CD14-positive monocyte (primary cell): ENCODE data around the gene OAT. TPM values are rescaled to one million over a fixed set of nuclear protein-coding genes. Genes with fewer than 3 reads are reported as not detected.
A peak's percentile ranks its signal among the peaks of the same experiment; 100 is the strongest.
"Not testable (repeated sequence)": the region's sequence is repeated elsewhere in the genome, so short reads cannot be mapped to it uniquely, and the experiment has no call there.

ENCODE experiments used
- DNase-seq, 3 donors: peaks; one replicate each; pipeline ENCODE4 v3.0.0-alpha.2; 2011 to 2022
- H2AFZ ChIP-seq: 2 replicates; pipeline ENCODE4 v1.6.0; 2012; ENCODE audit warnings: mild to moderate bottlenecking, low read depth, low read length, inconsistent platforms; ENCODE audit not compliant: insufficient read depth, poor library complexity, severe bottlenecking
- H3K27ac ChIP-seq, 2 donors: 1 replicate in 1 of 2; 2 replicates in 1 of 2; pipeline ENCODE4 v1.5.1; 2012 to 2013; ENCODE audit warnings: low read length in 2 of 2, control low read depth in 1 of 2, inconsistent platforms in 1 of 2, low read depth in 1 of 2, mild to moderate bottlenecking in 1 of 2
- H3K27me3 ChIP-seq, 2 donors: one replicate each; pipeline versions ENCODE4 v1.6.0 to v1.6.1; 2011 to 2013; ENCODE audit warnings: low read length in 2 of 2; ENCODE audit not compliant: control insufficient read depth in 2 of 2, insufficient read depth in 2 of 2
- H3K36me3 ChIP-seq, 2 donors: replicated peaks in 1 of 2; 1 replicate in 1 of 2; 2 replicates in 1 of 2; pipeline versions ENCODE4 v1.5.1 to v1.6.1; 2012 to 2013; ENCODE audit warnings: low read length in 2 of 2, control low read depth in 1 of 2, inconsistent platforms in 1 of 2, mild to moderate bottlenecking in 1 of 2; ENCODE audit not compliant: insufficient read depth in 2 of 2, control insufficient read depth in 1 of 2
- H3K4me1 ChIP-seq, 2 donors: 1 replicate in 1 of 2; 2 replicates in 1 of 2; pipeline versions ENCODE4 v1.5.1 to v1.6.1; 2012 to 2013; ENCODE audit warnings: low read length in 2 of 2, control low read depth in 1 of 2, inconsistent platforms in 1 of 2, mild to moderate bottlenecking in 1 of 2, moderate library complexity in 1 of 2; ENCODE audit not compliant: insufficient read depth in 2 of 2, control insufficient read depth in 1 of 2
- H3K4me2 ChIP-seq: replicated peaks from 2 replicates; pipeline ENCODE3; 2012; ENCODE audit warnings: low read length, moderate library complexity, mild to moderate bottlenecking; ENCODE audit not compliant: poor library complexity, severe bottlenecking; ENCODE audit errors: extremely low read depth
- H3K4me3 ChIP-seq, 3 experiments: fragments of 200-600 bp in 1 of 3; sonication (generic) in 1 of 3; replicated peaks in 1 of 3; 1 replicate in 2 of 3; 2 replicates in 1 of 3; pipeline ENCODE4 v1.5.1; 2011 to 2013; ENCODE audit warnings: low read length in 3 of 3, mild to moderate bottlenecking in 3 of 3, control low read depth in 2 of 3, low read depth in 2 of 3, inconsistent platforms in 1 of 3, moderate library complexity in 1 of 3
- H3K79me2 ChIP-seq: 2 replicates; pipeline ENCODE4 v1.6.0; 2012; ENCODE audit warnings: mild to moderate bottlenecking, control low read depth, inconsistent platforms, low read length, moderate library complexity; ENCODE audit not compliant: insufficient read depth
- H3K9ac ChIP-seq: 2 replicates; pipeline ENCODE4 v1.6.0; 2017; ENCODE audit warnings: low read length, mild to moderate bottlenecking; ENCODE audit not compliant: insufficient read depth, poor library complexity, severe bottlenecking
- H3K9me3 ChIP-seq, 2 donors: replicated peaks in 1 of 2; 1 replicate in 1 of 2; 2 replicates in 1 of 2; pipeline versions ENCODE4 v1.5.1 to v1.6.1; 2012 to 2013; ENCODE audit warnings: low read length in 2 of 2, control low read depth in 1 of 2; ENCODE audit not compliant: control insufficient read depth in 1 of 2, insufficient read depth in 1 of 2
- H4K20me1 ChIP-seq: 2 replicates; pipeline ENCODE4 v1.6.0; 2012; ENCODE audit warnings: mild to moderate bottlenecking, low read length, control low read depth, moderate library complexity; ENCODE audit not compliant: insufficient read depth
- H3K27ac Mint-ChIP-seq, 7 donors: one replicate each; pipeline ENCODE4 v1.8.0; 2020; ENCODE audit warnings: mild to moderate bottlenecking in 7 of 7, mixed read lengths in 7 of 7, moderate library complexity in 6 of 7, inconsistent platforms in 2 of 7
- H3K27me3 Mint-ChIP-seq, 3 donors: one replicate each; pipeline ENCODE4 v1.8.0; 2021 to 2022; ENCODE audit warnings: low read depth in 3 of 3, mild to moderate bottlenecking in 3 of 3, mixed read lengths in 3 of 3, moderate library complexity in 3 of 3, inconsistent platforms in 1 of 3
- H3K36me3 Mint-ChIP-seq, 2 donors: one replicate each; pipeline ENCODE4 v1.8.0; 2020; ENCODE audit warnings: mixed read lengths in 2 of 2, inconsistent platforms in 1 of 2, mild to moderate bottlenecking in 1 of 2
- H3K4me1 Mint-ChIP-seq: one replicate; pipeline ENCODE4 v1.8.0; 2020; ENCODE audit warnings: mild to moderate bottlenecking, mixed read lengths
- H3K4me3 Mint-ChIP-seq, 2 donors: one replicate each; pipeline ENCODE4 v1.8.0; 2020; ENCODE audit warnings: mild to moderate bottlenecking in 2 of 2, mixed read lengths in 2 of 2, moderate library complexity in 1 of 2
- H3K9me3 Mint-ChIP-seq, 7 donors: one replicate each; pipeline ENCODE4 v1.8.0; 2020 to 2022; ENCODE audit warnings: mixed read lengths in 7 of 7, mild to moderate bottlenecking in 6 of 7, moderate library complexity in 6 of 7, inconsistent platforms in 2 of 7
- CTCF ChIP-seq: fragments of 200-600 bp; IDR thresholded peaks from one replicate; pipeline ENCODE4 v1.8.0; 2022; ENCODE audit warnings: antibody characterized with exemption, mild to moderate bottlenecking
- WGBS: methylation state at CpG from one replicate; pipeline ENCODE4 v1.1.5; 2013; ENCODE audit warnings: missing lambda C conversion rate; ENCODE audit not compliant: insufficient coverage; 5-methylcytosine and 5-hydroxymethylcytosine counted together
- intact Hi-C, 2 donors: fragments of 100-400 bp; cut with micrococcal nuclease; formaldehyde crosslinking; loops; one replicate each; pipeline versions ENCODE4 v1.15.0 to v1.15.1; 2023
- polyA plus RNA-seq, 3 donors: library from polyadenylated mRNA; depleted of rRNA in 1 of 3; unstranded in 2 of 3; stranded (reverse) in 1 of 3; fragments of 300-500 nt in 2 of 3; fragments of >200 nt in 1 of 3; fragmentation: Illumina TruSeq in 2 of 3; gene quantifications; 1 replicate in 2 of 3; 2 replicates in 1 of 3; pipeline ENCODE4 v1.2.3, GENCODE V29; 2012 to 2021

Gene OAT
- polyA plus RNA-seq, 3 donors, result 83.5 to 89.6 (median 87.3) TPM

- Histone ChIP-seq H3K4me1 (peaks cover 0 to 18% of the 10 kb centered on the region in 2 donors), H3K36me3 (no peaks in the 10 kb centered on the region), H3K4me2 (no peak overlapping the region), H3K27ac (no peak overlapping the region), H3K27me3 (no peaks in the 10 kb centered on the region), H3K9me3 (peaks cover 4 to 6% of the 10 kb centered on the region in 2 donors), H3K79me2 (no peaks in the 10 kb centered on the region), H4K20me1 (no peaks in the 10 kb centered on the region), H2AFZ (no peak overlapping the region), H3K9ac (no peak overlapping the region), H3K4me3 (no peak overlapping the region)
- no CpG with 5 or more reads among the region's 4 CpGs for whole genome bisulfite sequencing
- Mint-ChIP-seq H3K4me1 (peaks cover 24% of the 10 kb centered on the region), H3K9me3 (peaks cover 2 to 10% (median 6%) of the 10 kb centered on the region in 7 donors), H3K4me3 (no peak overlapping the region), H3K27me3 (peaks cover 12 to 25% (median 20%) of the 10 kb centered on the region in 3 donors), H3K36me3 (peaks cover 0 to 7% of the 10 kb centered on the region in 2 donors), H3K27ac (peak overlapping the region in 2 of 7 donors; percentile 27 to 33)
- TF ChIP-seq CTCF, result no peak
- intact Hi-C loops, result no loop called here
- DNase-seq, result no peak
Observed at GRCh38 chr10:124369986-124370385, 48.7 kb downstream of the OAT start.

- H3K79me2 ChIP-seq, H3K27ac ChIP-seq, H3K36me3 Mint-ChIP-seq, H2AFZ ChIP-seq, H3K4me3 ChIP-seq, H3K36me3 ChIP-seq, H3K9me3 ChIP-seq, H3K4me3 Mint-ChIP-seq, H3K27me3 ChIP-seq, H3K4me2 ChIP-seq, H3K9ac ChIP-seq, intact Hi-C loops, H4K20me1 ChIP-seq: not testable (repeated sequence)
- H3K27ac Mint-ChIP-seq, result peak overlapping the region in 1 of 7 donors; percentile 27
- peaks cover 2 to 10% (median 6%) of the 10 kb centered on the region in 7 donors for H3K9me3 Mint-ChIP-seq
- H3K4me1 Mint-ChIP-seq, result peaks cover 24% of the 10 kb centered on the region
- peaks cover 13 to 24% (median 20%) of the 10 kb centered on the region in 3 donors for H3K27me3 Mint-ChIP-seq
- WGBS, result no CpG with 5 or more reads among the region's 4 CpGs
- peak in 1 of 3 donors; percentile 25 for DNase-seq
- peaks cover 0 to 18% of the 10 kb centered on the region in 2 donors for H3K4me1 ChIP-seq
Observed at GRCh38 chr10:124369533-124369932, 49.2 kb downstream of the OAT start.
